IMR-90 (cell line): Measurements from ENCODE around the gene PRTFDC1. TPM values are rescaled to one million over a fixed set of nuclear protein-coding genes. Genes with fewer than 3 reads are reported as not detected.

ENCODE experiments used
- ATAC-seq: fragments of 200-7000 bp; cut with Tn5 transposase; 2 replicates; pipeline ENCODE4 v1.9.1; 2020; ENCODE audit warnings: low read depth, mild to moderate bottlenecking, moderate library complexity
- BruUV-seq: library from RNA; stranded (reverse); fragments of 400-500 nt; replicated peaks from 2 replicates; lab custom pipeline; 2021; lab: Mats Ljungman, UMichigan
- CTCF ChIA-PET: fragments of 300-600 bp; formaldehyde crosslinking; extraction: SDS; loops from one replicate; lab custom pipeline; 2021; ENCODE audit warnings: antibody characterized with exemption; lab: Yijun Ruan, JAX
- POLR2A ChIA-PET: fragments of 300-600 bp; sonication (Branson Sonifier 250); formaldehyde crosslinking; loops from one replicate; lab custom pipeline; 2022; ENCODE audit warnings: antibody characterized with exemption; ENCODE audit not compliant: unreplicated experiment; lab: Charles Lee
- DNase-seq: peaks from one replicate; pipeline ENCODE4 v3.0.0; 2013
- H2AFZ ChIP-seq: replicated peaks from 2 replicates; pipeline ENCODE3; 2013; ENCODE audit warnings: low read length, mild to moderate bottlenecking; ENCODE audit not compliant: poor library complexity
- H2AK5ac ChIP-seq: 2 replicates; pipeline ENCODE4 v1.6.1; 2013; ENCODE audit warnings: low read depth, low read length, inconsistent platforms
- H2AK9ac ChIP-seq: replicated peaks from 2 replicates; pipeline ENCODE3; 2013; ENCODE audit warnings: mild to moderate bottlenecking, low read depth, low read length, moderate library complexity; ENCODE audit not compliant: poor library complexity
- H2BK120ac ChIP-seq: 2 replicates; pipeline ENCODE4 v1.6.1; 2013; ENCODE audit warnings: low read depth, low read length, inconsistent platforms
- H2BK15ac ChIP-seq: 3 replicates; pipeline ENCODE4 v1.6.1; 2013; ENCODE audit warnings: low read depth, low read length, inconsistent platforms
- H2BK20ac ChIP-seq: 2 replicates; pipeline ENCODE4 v1.6.1; 2013; ENCODE audit warnings: low read depth, mild to moderate bottlenecking, inconsistent platforms, low read length, moderate library complexity
- H2BK5ac ChIP-seq: 2 replicates; pipeline ENCODE4 v1.6.1; 2013; ENCODE audit warnings: mild to moderate bottlenecking, low read depth, low read length, inconsistent platforms; ENCODE audit not compliant: poor library complexity, severe bottlenecking
- H3K14ac ChIP-seq: replicated peaks from 2 replicates; pipeline ENCODE4 v1.6.1; 2013; ENCODE audit warnings: low read depth, low read length, inconsistent platforms
- H3K18ac ChIP-seq: 2 replicates; pipeline ENCODE4 v1.6.1; 2013; ENCODE audit warnings: low read depth, low read length, control low read depth
- H3K23ac ChIP-seq: 2 replicates; pipeline ENCODE4 v1.6.1; 2013; ENCODE audit warnings: low read depth, low read length, inconsistent platforms
- H3K27ac ChIP-seq: 2 replicates; pipeline ENCODE4 v1.5.1; 2013; ENCODE audit warnings: mild to moderate bottlenecking, control low read depth, low read length; ENCODE audit not compliant: insufficient read depth
- H3K27me3 ChIP-seq: 2 replicates; pipeline ENCODE4 v1.6.1; 2013; ENCODE audit warnings: low read length; ENCODE audit not compliant: control insufficient read depth, insufficient read depth
- H3K36me3 ChIP-seq: 2 replicates; pipeline ENCODE4 v1.6.1; 2013; ENCODE audit warnings: low read length, mixed read lengths; ENCODE audit not compliant: control insufficient read depth, insufficient read depth
- H3K4ac ChIP-seq: 2 replicates; pipeline ENCODE4 v1.6.1; 2013; ENCODE audit warnings: low read depth, low read length, inconsistent platforms
- H3K4me1 ChIP-seq: 2 replicates; pipeline ENCODE4 v1.6.1; 2013; ENCODE audit warnings: low read length, mixed read lengths; ENCODE audit not compliant: control insufficient read depth, insufficient read depth
- H3K4me2 ChIP-seq: 2 replicates; pipeline ENCODE4 v1.6.1; 2013; ENCODE audit warnings: low read depth, mild to moderate bottlenecking, control low read depth, low read length, moderate library complexity
- H3K4me3 ChIP-seq: 2 replicates; pipeline ENCODE4 v1.5.1; 2013; ENCODE audit warnings: low read depth, mild to moderate bottlenecking, control low read depth, low read length, moderate library complexity; ENCODE audit not compliant: insufficient read depth
- H3K56ac ChIP-seq: 2 replicates; pipeline ENCODE4 v1.6.1; 2013; ENCODE audit warnings: low read length, inconsistent platforms; ENCODE audit not compliant: insufficient read depth; ENCODE audit errors: extremely low read depth
- H3K79me1 ChIP-seq, 2 experiments: 2 replicates each; pipeline ENCODE4 v1.6.1; 2013; ENCODE audit warnings: low read length in 2 of 2, inconsistent platforms in 1 of 2, low read depth in 1 of 2
- H3K9ac ChIP-seq: 2 replicates; pipeline ENCODE4 v1.6.1; 2013; ENCODE audit warnings: low read depth, low read length, control low read depth
- H3K9me1 ChIP-seq: 2 replicates; pipeline ENCODE4 v1.6.1; 2013; ENCODE audit warnings: low read length, inconsistent platforms; ENCODE audit not compliant: insufficient read depth
- H3K9me3 ChIP-seq: 2 replicates; pipeline ENCODE4 v1.6.1; 2013; ENCODE audit warnings: low read length; ENCODE audit not compliant: control insufficient read depth, insufficient read depth
- H4K20me1 ChIP-seq: 2 replicates; pipeline ENCODE4 v1.6.1; 2013; ENCODE audit warnings: low read length, inconsistent platforms; ENCODE audit not compliant: insufficient read depth
- H4K5ac ChIP-seq: 2 replicates; pipeline ENCODE4 v1.6.1; 2013; ENCODE audit warnings: mild to moderate bottlenecking, low read depth, low read length, control low read depth
- H4K8ac ChIP-seq, 2 experiments: 2 replicates each; pipeline ENCODE4 v1.6.1; 2013; ENCODE audit warnings: low read depth in 2 of 2, low read length in 2 of 2, control low read depth in 1 of 2, inconsistent platforms in 1 of 2
- H4K91ac ChIP-seq: 2 replicates; pipeline ENCODE4 v1.6.1; 2013; ENCODE audit warnings: low read depth, low read length, inconsistent platforms; ENCODE audit not compliant: insufficient read depth
- CEBPB ChIP-seq: IDR thresholded peaks from 2 replicates; pipeline ENCODE4 v1.6.1; 2012; ENCODE audit warnings: low read depth, low read length, improper control_type of control experiment
- FOS ChIP-seq: fragments of 150-350 bp; IDR thresholded peaks from 2 replicates; pipeline ENCODE4 v1.6.1; 2016; ENCODE audit warnings: low read depth, low read length
- RCOR1 ChIP-seq: IDR thresholded peaks from 2 replicates; pipeline ENCODE4 v1.6.1; 2012; ENCODE audit warnings: mild to moderate bottlenecking, low read length, improper control_type of control experiment; ENCODE audit not compliant: insufficient replicate concordance
- WGBS, 2 experiments: methylation state at CpG; one replicate each; pipeline versions ENCODE4 v1.1.5 to v1.1.7; 2013; ENCODE audit warnings: missing lambda C conversion rate in 2 of 2; ENCODE audit not compliant: insufficient read length in 1 of 2; ENCODE audit errors: extremely low coverage in 2 of 2; 5-methylcytosine and 5-hydroxymethylcytosine counted together
- dilution Hi-C: fragments of 300-500 bp; cut with HindIII; formaldehyde crosslinking; loops from one replicate; pipeline ENCODE4 v1.14.3; 2018; ENCODE audit warnings: low sequenced_read_pairs; ENCODE audit not compliant: unreplicated experiment
- in situ Hi-C: fragments of 300-500 bp; cut with MboI; formaldehyde crosslinking; loops from 3 replicates; pipeline ENCODE4 v1.14.3; 2019; ENCODE audit warnings: low sequenced_read_pairs, inconsistent platforms, mixed read lengths
- intact Hi-C: fragments of 100-400 bp; cut with micrococcal nuclease; formaldehyde crosslinking; loops from 2 replicates; pipeline ENCODE4 v1.10.0; 2022
- polyA plus RNA-seq, 3 experiments: library from polyadenylated mRNA; depleted of rRNA; stranded (reverse); fragments of >200 nt; gene quantifications; 2 replicates each; pipeline ENCODE4 v1.2.3, GENCODE V29; 2012; ENCODE audit warnings: low replicate concordance in 1 of 3
- total RNA-seq: library from RNA; depleted of rRNA; stranded (reverse); fragments of >200 nt; gene quantifications from 2 replicates; pipeline ENCODE4 v1.2.3, GENCODE V29; 2012

PRTFDC1 gene
- total and polyA plus RNA-seq, 2 of the 4 experiments (the other 2 are of a cell fraction) = 12.3 to 17.9 TPM

DNA sequence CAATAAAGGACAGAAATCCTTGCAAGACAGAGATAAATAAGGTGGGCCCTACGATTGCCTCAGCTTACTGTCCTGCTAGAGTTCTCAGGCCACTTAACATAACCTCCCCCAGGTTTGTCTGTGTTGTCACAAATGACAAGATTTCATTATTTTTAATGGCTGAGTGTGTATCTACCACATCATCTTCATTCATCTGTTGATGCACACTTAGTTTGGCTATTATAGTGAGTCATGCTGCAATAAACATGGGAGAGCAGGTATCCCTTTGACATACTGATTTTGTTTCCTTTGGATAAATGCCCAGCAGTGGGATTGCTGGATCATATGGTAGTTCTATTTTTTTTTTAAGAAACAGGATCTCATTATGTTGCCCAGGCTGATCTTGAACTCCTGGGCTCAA lies 60.6 kb downstream of the PRTFDC1 start:
- intact Hi-C loops = loop anchor here (5.0 kb wide), 1 partner anchor 60 kb away; the partner anchor contains the start of gene PRTFDC1
- ChIA-PET CTCF (no interaction called here), POLR2A (no interaction called here)
- no peak overlapping the region for H3K4ac ChIP-seq
- peaks cover 12% of the 10 kb centered on the region for H3K4me1 ChIP-seq
- in situ Hi-C loops = no loop called here
- H2BK15ac ChIP-seq = no peak overlapping the region
- H2BK5ac ChIP-seq = no peak overlapping the region
- no peak overlapping the region for H2BK20ac ChIP-seq
- no peak overlapping the region for H2AK9ac ChIP-seq
- no peak overlapping the region for H3K4me3 ChIP-seq
- H3K9ac ChIP-seq = no peak overlapping the region
- no peak overlapping the region for H3K23ac ChIP-seq
- H4K91ac ChIP-seq = no peak overlapping the region
- no peak overlapping the region for H3K4me2 ChIP-seq
- DNase-seq = peak; percentile 92
- peaks cover 26% of the 10 kb centered on the region for H3K9me1 ChIP-seq
- no peak overlapping the region for H2AFZ ChIP-seq
- H4K5ac ChIP-seq = no peak overlapping the region; the same call in 1 of the 2 replicates
- H2BK120ac ChIP-seq = no peak overlapping the region
- BruUV-seq = no TSS peak
- peak; percentile 38; the same call in 1 of the 2 replicates for ATAC-seq
- no peak overlapping the region for H2AK5ac ChIP-seq
- WGBS, 2 experiments = no CpG with 5 or more reads among the region's 1 CpG
- H3K36me3 ChIP-seq = no peaks in the 10 kb centered on the region
- dilution Hi-C loops = no loop called here
- no peak overlapping the region; the same call in 1 of the 2 replicates for H3K18ac ChIP-seq
- H3K56ac ChIP-seq = no peak overlapping the region
- H3K9me3 ChIP-seq = no peaks in the 10 kb centered on the region
- H3K14ac ChIP-seq = no peak overlapping the region
- H3K79me1 ChIP-seq = peaks cover 0 to 18% of the 10 kb centered on the region in 2 experiments; a peak in 2 of 4 replicates
- H3K27ac ChIP-seq = no peak overlapping the region
- no peak overlapping the region for H4K8ac ChIP-seq
- no peaks in the 10 kb centered on the region for H4K20me1 ChIP-seq
- H3K27me3 ChIP-seq = no peaks in the 10 kb centered on the region
- TF ChIP-seq FOS (peak; percentile 72), RCOR1 (peak; percentile 24), CEBPB (no peak)
